ENCODE measurements around the gene RRH.
"Not testable (repeated sequence)": the region's sequence is repeated elsewhere in the genome, so short reads cannot be mapped to it uniquely, and the experiment has no call there.

The RRH gene, protein sequence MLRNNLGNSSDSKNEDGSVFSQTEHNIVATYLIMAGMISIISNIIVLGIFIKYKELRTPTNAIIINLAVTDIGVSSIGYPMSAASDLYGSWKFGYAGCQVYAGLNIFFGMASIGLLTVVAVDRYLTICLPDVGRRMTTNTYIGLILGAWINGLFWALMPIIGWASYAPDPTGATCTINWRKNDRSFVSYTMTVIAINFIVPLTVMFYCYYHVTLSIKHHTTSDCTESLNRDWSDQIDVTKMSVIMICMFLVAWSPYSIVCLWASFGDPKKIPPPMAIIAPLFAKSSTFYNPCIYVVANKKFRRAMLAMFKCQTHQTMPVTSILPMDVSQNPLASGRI

DNA sequence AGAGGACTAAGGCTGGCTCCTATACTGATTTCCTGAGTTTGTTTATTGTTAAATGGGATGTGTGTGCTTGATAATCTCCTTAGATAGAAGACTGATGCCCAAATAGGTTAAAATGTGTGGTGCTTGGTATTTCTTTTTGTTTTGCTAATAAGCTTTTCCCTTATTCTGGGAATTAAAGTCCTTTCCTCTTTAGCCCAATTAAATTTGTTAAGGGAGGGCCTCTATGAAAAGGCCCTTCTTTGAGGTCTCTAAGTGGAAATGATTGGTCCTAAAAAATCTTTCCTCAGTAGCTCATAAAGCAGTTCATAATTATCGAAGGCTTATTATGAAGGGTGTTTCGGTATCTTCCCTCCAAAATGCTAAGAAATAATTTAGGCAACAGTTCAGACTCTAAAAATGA lies at the start of gene RRH:
RRH (plus strand) TSS at position 301 of the 400 bp plus-strand sequence; CDS start at position 357, 56 bp downstream.
- DNase-seq (ENCODE audit: low read depth, low spot score), result no peak

GRCh38 chr4:109782092-109782491 lies 45.7 kb upstream of the RRH start:
- not testable (repeated sequence) for DNase-seq (ENCODE audit: low read depth, low spot score)

- no peak for DNase-seq (ENCODE audit: low read depth, low spot score)
Observed at GRCh38 chr4:109786846-109787245, 40.9 kb upstream of the RRH start.

DNA sequence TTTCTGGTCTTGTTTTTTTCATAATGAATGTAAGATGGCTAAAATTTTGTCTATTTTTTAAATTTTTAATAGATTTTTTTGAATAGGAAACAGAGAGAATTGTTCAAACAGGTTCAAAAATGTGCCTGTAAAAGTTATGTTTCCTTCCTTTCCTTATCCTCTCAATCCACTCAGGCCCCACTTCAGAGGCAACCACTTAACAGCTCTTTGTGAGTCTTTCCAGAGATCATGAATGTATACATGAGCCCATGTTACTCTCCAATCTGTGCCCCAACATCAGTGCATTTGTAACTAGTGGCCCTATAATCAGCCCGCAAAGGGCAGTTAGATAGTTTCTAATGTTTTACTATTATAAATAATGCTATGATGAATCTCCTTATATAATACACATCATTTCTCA lies 40.0 kb upstream of the RRH start:
- no peak for DNase-seq (ENCODE audit: low read depth, low spot score)

GRCh38 chr4:109795059-109795458 lies 32.7 kb upstream of the RRH start:
- no peak for DNase-seq (ENCODE audit: low read depth, low spot score)

DNA sequence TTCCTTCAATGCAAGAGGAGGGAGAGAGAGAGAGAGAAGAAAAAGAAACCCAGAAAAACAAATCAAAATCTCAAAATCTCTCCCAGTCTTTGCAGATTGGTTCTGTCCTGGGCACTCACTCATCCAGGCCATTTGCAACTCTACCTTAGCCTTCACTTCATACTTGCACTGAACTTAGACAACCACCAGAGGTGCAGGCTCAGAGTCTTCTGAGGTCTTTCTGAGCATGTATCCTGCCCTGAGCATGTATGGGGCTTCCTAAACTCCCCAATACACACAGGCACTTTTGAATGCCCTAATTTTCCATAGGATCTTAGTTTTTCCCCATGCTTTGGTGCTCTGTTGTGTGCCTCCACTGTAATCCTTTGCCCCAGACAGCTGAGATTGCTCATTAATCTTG lies 28.9 kb upstream of the RRH start:
- no peak for DNase-seq (ENCODE audit: low read depth, low spot score)

DNA sequence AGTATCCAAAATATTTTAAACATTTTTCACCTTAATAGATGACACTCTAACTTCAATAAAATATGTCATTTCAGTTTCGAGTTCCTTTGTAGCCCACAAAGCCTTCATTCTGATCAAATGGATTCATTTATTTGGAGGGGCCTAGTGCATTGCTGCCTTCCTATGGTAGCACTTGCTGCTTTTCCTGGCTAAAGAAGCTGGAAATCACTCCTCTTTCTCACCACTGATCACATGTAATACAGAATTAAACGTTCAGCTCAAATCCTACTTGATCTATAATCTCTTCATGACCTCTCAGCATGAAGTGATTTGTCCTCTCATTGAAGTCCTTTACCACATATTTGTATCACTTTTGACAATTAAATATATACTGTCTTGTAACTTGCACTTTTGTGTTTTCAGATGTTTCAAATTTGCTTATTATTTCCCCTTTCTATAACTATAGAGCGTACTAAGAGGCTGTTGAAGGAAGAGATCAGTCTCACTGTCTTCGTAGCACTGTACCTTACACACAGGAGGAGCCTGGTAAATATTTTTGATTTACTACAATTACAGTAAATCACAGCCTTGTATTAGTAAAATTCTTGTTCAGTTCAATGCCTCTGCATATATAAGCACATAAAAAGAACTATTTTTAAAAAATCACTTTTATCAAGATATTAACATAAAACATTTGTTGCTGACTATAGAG lies 26.5 kb upstream of the RRH start:
- DNase-seq (ENCODE audit: low read depth, low spot score), result no peak

GRCh38 chr4:109801895-109802319 lies 25.9 kb upstream of the RRH start, which contains the start of gene CFI:
Gene CFI, minus strand, starts transcription at chr4:109801999. Its CDS starts 28 bp downstream, at chr4:109801971.
- no peak for DNase-seq (ENCODE audit: low read depth, low spot score)

DNA sequence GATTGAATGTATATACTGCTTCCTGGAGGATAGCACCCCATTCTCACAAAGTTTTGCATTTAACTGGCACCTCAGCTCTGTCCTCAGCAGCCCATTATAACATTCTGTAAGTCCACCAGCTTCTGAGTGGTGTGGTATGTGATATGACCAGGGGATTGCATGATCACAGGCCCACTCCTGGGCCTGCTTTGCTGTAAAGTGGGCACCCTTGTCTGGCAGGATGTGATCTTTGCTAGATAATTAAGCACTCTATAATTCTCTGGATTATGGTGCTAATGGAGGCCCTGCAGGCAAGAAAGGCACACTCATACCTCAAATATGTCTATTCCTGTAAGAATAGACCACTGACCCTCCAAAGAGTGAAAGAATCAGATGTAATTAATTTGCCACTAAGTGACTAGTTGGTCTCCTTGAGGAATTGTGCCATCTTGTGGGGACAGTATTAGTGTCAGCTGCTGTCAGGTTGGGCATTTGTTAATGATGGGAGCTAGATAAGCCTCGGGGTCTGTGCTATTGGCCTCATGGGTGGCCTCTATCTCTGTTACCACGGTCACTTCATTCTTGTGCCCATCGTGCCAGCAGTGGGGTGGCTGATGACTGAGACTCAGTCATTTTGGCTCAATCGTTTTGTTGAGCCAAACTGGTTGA lies 23.7 kb upstream of the RRH start:
- peak; percentile 38 for DNase-seq (ENCODE audit: low read depth, low spot score)

DNA sequence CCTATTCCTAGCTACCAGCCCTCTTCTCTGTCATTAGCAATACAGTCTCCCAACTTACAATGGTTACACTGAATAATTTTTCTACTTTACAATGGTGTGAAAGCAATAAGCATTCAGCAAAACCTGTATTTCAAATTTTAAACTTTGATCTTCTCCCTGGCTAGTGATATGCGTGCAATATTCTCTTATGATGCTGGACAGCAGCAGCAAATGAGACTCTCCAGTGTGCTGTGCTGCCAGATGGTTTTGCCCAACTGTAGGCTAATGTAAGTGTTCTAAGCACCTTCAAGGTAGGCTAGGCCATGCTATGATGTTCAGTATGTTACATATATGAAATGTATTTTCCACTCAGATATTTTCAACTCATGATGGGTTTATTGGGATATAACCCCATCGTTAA lies 18.1 kb upstream of the RRH start:
- DNase-seq (ENCODE audit: low read depth, low spot score), result no peak

DNA sequence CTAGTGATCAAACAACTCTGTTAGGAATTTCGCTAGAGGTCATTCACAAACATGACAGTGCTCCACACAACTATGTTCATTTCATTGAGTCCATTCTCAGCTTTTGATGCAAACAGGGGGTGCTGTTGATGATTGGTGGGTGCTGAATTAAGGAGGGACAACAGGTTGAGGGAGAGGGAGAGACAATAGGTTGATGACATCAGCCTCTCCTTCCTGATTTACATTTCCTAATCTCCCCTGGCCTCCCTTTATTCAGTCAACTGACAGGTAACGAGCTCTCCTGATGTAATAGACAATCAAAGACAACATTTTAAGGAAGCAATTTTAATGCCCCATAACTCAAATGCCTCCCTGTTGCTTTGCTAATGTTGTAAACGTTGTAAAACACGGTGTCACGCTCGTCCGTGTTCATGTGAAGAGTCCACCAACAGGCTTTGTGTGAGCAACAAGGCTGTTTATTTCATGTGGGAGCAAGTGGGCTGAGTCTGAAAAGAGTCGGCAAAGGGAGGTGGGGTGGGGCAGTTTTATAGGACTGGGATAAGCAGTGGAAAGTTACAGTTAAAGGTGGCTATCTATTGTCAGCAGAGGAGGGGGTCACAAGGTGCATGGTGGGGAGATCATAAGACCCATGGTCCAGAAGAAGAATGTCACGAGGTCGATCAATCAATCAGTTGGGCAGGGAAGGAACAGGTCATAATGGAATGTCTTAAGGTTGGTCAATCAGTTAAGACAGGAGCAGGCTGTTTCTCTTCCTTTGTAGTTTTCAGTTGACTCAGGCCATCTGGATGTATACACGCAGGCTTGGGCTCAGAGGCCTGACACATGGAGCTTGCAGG lies 17.0 kb upstream of the RRH start:
- DNase-seq (ENCODE audit: low read depth, low spot score), result peak; percentile 18

DNA sequence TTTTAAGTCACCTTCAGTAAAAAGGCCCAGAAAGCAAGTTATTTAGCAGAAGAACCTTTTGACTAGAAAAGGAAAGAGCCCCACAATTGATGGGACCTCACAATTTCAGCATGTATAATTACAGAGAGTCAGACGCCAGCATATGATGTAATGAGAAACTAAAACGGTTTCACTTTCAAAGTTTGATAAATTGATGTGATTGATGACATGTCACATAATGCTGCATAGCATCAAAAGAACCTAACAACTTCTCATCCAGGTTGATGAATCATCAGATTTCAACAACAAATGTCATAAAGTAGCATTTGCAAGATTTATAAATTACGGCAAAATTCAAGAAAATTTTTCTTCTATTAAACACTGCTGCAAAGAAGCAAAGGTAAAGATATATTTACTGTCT lies 16.1 kb upstream of the RRH start:
- DNase-seq (ENCODE audit: low read depth, low spot score), result no peak

GRCh38 chr4:109815151-109816081 lies 12.4 kb upstream of the RRH start, which contains the start of gene GAR1:
Gene GAR1, plus strand, starts transcription at chr4:109815762. Its CDS starts 403 bp downstream, at chr4:109816165.
- peak; percentile 97 for DNase-seq (ENCODE audit: low read depth, low spot score)

DNA sequence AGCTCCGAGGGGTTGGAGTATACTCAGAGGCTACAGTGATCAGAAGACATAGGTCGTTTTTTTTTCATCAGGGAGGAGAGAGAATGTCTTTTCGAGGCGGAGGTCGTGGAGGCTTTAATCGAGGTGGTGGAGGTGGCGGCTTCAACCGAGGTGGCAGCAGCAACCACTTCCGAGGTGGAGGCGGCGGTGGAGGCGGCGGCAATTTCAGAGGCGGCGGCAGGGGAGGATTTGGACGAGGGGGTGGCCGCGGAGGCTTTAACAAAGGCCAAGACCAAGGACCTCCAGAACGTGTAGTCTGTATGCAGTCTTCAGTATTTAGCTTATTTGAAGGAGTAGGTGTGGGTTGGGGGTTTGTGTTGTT lies 11.7 kb upstream of the RRH start:
- no peak for DNase-seq (ENCODE audit: low read depth, low spot score)

- DNase-seq (ENCODE audit: low read depth, low spot score), result no peak
Observed at GRCh38 chr4:109816894-109817293, 10.9 kb upstream of the RRH start.

DNA sequence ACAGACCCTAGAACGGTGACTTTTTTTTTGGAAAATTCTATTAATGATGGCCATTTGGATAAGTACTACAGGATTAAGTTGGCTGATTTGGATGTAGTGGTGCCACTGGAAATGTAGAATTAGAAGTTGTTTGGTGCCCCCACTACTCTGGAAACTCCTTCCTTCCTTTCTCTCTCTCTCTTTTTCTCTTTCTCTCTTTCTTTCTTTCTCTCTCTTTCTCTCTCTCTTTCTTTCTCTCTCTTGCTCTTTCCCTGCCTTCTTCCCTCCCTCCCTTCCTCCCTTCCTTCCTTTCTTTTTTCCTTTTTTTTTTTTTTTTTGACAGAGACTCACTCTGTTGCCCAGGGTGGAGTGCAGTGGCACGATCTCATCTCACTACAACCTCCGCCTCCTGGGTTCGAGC lies 9.5 kb upstream of the RRH start:
- no peak for DNase-seq (ENCODE audit: low read depth, low spot score)

GRCh38 chr4:109820563-109820962 lies 7.2 kb upstream of the RRH start:
- DNase-seq (ENCODE audit: low read depth, low spot score), result no peak

DNA sequence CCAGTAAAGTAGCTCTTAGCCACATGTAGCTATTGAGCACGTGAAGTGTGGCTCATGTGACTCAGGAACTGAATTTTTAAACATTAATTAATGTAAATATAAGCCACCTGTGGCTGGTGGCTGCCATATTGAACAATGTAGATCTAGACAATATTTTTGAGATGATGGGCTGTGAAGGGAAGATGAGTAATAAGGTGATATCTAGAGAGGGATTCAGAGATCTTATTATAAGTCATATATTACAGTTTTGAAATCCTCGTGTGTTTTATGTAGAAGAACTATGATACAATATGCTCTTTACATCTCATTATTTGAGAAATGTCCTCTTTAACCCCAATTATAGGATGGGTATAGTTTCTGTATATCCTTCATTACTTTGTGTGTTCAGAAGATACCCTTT lies 6.6 kb upstream of the RRH start:
- no peak for DNase-seq (ENCODE audit: low read depth, low spot score)

- no peak for DNase-seq (ENCODE audit: low read depth, low spot score)
Observed at GRCh38 chr4:109826719-109827118, 1.1 kb upstream of the RRH start.

DNA sequence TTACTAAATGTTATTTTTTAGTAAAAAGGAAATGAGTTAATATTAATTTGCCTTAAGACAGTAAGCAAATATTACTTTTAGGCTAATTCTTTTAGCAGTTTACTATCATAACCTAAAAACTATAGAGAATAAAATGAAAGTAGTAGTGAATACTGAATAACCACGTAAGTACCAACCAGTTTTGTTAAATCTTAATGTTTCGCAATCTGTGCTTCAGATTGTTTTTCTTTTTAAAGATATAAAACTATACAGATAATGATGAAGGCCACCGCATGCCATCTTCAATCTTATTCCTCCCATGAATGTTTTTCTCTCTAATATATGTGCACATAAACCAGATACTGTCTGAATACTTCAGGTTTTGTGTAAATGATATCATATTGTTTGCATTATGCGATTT lies 6.0 kb downstream of the RRH start:
- DNase-seq (ENCODE audit: low read depth, low spot score), result no peak

GRCh38 chr4:109836985-109837384 lies 9.2 kb downstream of the RRH start:
- DNase-seq (ENCODE audit: low read depth, low spot score), result no peak

Data from ELF-1 (cell line).